ENCODE data around the gene CAPSL. TPM values are rescaled to one million over a fixed set of nuclear protein-coding genes. Genes with fewer than 3 reads are reported as not detected.

Gene CAPSL
- total and polyA plus RNA-seq, 9 of the 15 experiments (the other 6 are each of a cell fraction or from before 2014, with no cell fraction given): not detected

GRCh38 chr5:35855187-35855586, 83.2 kb downstream of the CAPSL start:
- no peak overlapping the region for H3K27ac ChIP-seq (ENCODE audit: extremely low read depth, low read depth, low read length)
- H3K9me3 ChIP-seq (replicated peaks; ENCODE audit: control insufficient read depth, insufficient read depth, low read depth, low read length): no peaks in the 10 kb centered on the region
- no peak overlapping the region for H2AFZ ChIP-seq (ENCODE audit: low read depth, low read length)
- intact Hi-C loops (cut with micrococcal nuclease) (no loop called here), in situ Hi-C loops (cut with MboI) (no loop called here)
- H3K4me3 ChIP-seq: no peak overlapping the region
- no peaks in the 10 kb centered on the region for H3K9me1 ChIP-seq (ENCODE audit: control insufficient read depth, insufficient read depth, low read length)
- CTCF ChIA-PET (ENCODE audit: low intra/inter-chr PET ratio): no interaction called here
- no peak overlapping the region for H3K9ac ChIP-seq (ENCODE audit: insufficient read depth in 1 of 2, low read depth in 2 of 2, low read length in 2 of 2)
- H3K4me1 ChIP-seq (replicated peaks in 1 of 2; ENCODE audit: control insufficient read depth in 2 of 2, insufficient read depth in 2 of 2, low read length in 2 of 2): no peaks in the 10 kb centered on the region
- FAIRE-seq (no peak), DNase-seq (ENCODE audit: extremely low read depth in 1 of 4, low spot score in 3 of 4) (no peak), ATAC-seq (no peak)
- WGBS (ENCODE audit: insufficient coverage, low coverage, missing lambda C conversion rate): 0% methylated on average over 1 of the region's 1 CpG
- no peak overlapping the region for H3K4me2 ChIP-seq (ENCODE audit: insufficient read depth, low read length)
- BruUV-seq (replicated peaks): no TSS peak
- no peaks in the 10 kb centered on the region for H3K36me3 ChIP-seq (ENCODE audit: control insufficient read depth, insufficient read depth, low read length)
- no peaks in the 10 kb centered on the region for H3K79me2 ChIP-seq (ENCODE audit: control insufficient read depth, insufficient read depth, low read length)
- no peaks in the 10 kb centered on the region for H3K27me3 ChIP-seq (ENCODE audit: control insufficient read depth in 2 of 2, insufficient read depth in 2 of 2, low read length in 2 of 2)
- TF ChIP-seq BMI1 (IDR thresholded peaks at IDR 0.05; ENCODE audit: low read length) (no peak), KHSRP (IDR thresholded peaks at IDR 0.05) (no peak), JUND (IDR thresholded peaks at IDR 0.05; ENCODE audit: borderline replicate concordance, low read depth, low read length) (no peak), JUND (tag; IDR thresholded peaks at IDR 0.05; ENCODE audit: borderline replicate concordance, low read depth, low read length) (no peak), ZKSCAN3 (CRISPR knock-in tag; IDR thresholded peaks at IDR 0.05) (no peak), PTTG1 (tag; IDR thresholded peaks at IDR 0.05; ENCODE audit: low read depth) (no peak)
- TF ChIP-seq, protein P1, sequence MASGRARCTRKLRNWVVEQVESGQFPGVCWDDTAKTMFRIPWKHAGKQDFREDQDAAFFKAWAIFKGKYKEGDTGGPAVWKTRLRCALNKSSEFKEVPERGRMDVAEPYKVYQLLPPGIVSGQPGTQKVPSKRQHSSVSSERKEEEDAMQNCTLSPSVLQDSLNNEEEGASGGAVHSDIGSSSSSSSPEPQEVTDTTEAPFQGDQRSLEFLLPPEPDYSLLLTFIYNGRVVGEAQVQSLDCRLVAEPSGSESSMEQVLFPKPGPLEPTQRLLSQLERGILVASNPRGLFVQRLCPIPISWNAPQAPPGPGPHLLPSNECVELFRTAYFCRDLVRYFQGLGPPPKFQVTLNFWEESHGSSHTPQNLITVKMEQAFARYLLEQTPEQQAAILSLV (tag; IDR thresholded peaks at IDR 0.05): no peak
- TF ChIP-seq, protein P2, sequence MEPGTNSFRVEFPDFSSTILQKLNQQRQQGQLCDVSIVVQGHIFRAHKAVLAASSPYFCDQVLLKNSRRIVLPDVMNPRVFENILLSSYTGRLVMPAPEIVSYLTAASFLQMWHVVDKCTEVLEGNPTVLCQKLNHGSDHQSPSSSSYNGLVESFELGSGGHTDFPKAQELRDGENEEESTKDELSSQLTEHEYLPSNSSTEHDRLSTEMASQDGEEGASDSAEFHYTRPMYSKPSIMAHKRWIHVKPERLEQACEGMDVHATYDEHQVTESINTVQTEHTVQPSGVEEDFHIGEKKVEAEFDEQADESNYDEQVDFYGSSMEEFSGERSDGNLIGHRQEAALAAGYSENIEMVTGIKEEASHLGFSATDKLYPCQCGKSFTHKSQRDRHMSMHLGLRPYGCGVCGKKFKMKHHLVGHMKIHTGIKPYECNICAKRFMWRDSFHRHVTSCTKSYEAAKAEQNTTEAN (CRISPR knock-in tag; IDR thresholded peaks at IDR 0.05): no peak
- TF ChIP-seq, protein P3, sequence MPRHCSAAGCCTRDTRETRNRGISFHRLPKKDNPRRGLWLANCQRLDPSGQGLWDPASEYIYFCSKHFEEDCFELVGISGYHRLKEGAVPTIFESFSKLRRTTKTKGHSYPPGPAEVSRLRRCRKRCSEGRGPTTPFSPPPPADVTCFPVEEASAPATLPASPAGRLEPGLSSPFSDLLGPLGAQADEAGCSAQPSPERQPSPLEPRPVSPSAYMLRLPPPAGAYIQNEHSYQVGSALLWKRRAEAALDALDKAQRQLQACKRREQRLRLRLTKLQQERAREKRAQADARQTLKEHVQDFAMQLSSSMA (CRISPR knock-in tag; IDR thresholded peaks at IDR 0.05): no peak
- H4K20me1 ChIP-seq (replicated peaks; ENCODE audit: control insufficient read depth, insufficient read depth, low read length): no peaks in the 10 kb centered on the region
- POLR2A ChIA-PET: interaction anchor here (0.7 to 1.0 kb wide), 2 partner anchors 8 to 493 kb away, joined by 3 read pairs; no protein-coding TSS in a partner anchor

Small RNA genes lying within 50 kb of the gene (small RNA-seq; reads per million reads assigned to genes)
- gene AC112204.1: not detected

Other genes starting within 250 kb of the CAPSL start
- gene IL7R, start 81.7 kb downstream of the CAPSL start, total RNA-seq (2014; rRNA removed): not detected in 2 replicates
- gene IL7R, start 81.7 kb downstream of the CAPSL start, total RNA-seq (2014; rRNA removed; fragmentation: Illumina TruSeq; extraction: Trizol): 0.07 TPM in 1 of 2 replicates, not detected in the other
- gene IL7R, start 81.7 kb downstream of the CAPSL start, total RNA-seq (2015; rRNA removed; fragmentation: Illumina TruSeq; extraction: Trizol): 0.04 TPM in 1 of 2 replicates, not detected in the other
- 0.98 and 1.1 TPM in 2 replicates for gene IL7R, start 81.7 kb downstream of the CAPSL start, total RNA-seq (2021)
- 0.14 TPM in 1 of 2 replicates, not detected in the other for gene IL7R, start 81.7 kb downstream of the CAPSL start, polyA plus RNA-seq (2011; rRNA removed)
- gene IL7R, start 81.7 kb downstream of the CAPSL start, polyA plus RNA-seq (2014; fragmentation: Illumina TruSeq; extraction: Trizol): 0.03 and 0.04 TPM in 2 replicates
- gene IL7R, start 81.7 kb downstream of the CAPSL start, polyA plus RNA-seq (2014; fragmentation: Nextera tagmentation; extraction: Ambion mirVana): under 1 TPM in 1 of 2 experiments, not detected in 1; 0.11 TPM
- 0.03 TPM in 1 of 2 replicates, not detected in the other for gene IL7R, start 81.7 kb downstream of the CAPSL start, polyA plus RNA-seq (2014; rRNA removed)
- gene UGT3A1, start 52.8 kb upstream of the CAPSL start, total RNA-seq (2014; rRNA removed): not detected in 2 replicates
- not detected in 2 replicates for gene UGT3A1, start 52.8 kb upstream of the CAPSL start, total RNA-seq (2014; rRNA removed; fragmentation: Illumina TruSeq; extraction: Trizol)
- gene UGT3A1, start 52.8 kb upstream of the CAPSL start, total RNA-seq (2015; rRNA removed; fragmentation: Illumina TruSeq; extraction: Trizol): not detected in 2 replicates
- gene UGT3A1, start 52.8 kb upstream of the CAPSL start, total RNA-seq (2021): not detected in 2 replicates
- not detected in 2 replicates for gene UGT3A1, start 52.8 kb upstream of the CAPSL start, polyA plus RNA-seq (2011; rRNA removed)
- not detected in 2 replicates for gene UGT3A1, start 52.8 kb upstream of the CAPSL start, polyA plus RNA-seq (2014; fragmentation: Illumina TruSeq; extraction: Trizol)
- gene UGT3A1, start 52.8 kb upstream of the CAPSL start, polyA plus RNA-seq (2014; fragmentation: Nextera tagmentation; extraction: Ambion mirVana): not detected
- gene UGT3A1, start 52.8 kb upstream of the CAPSL start, polyA plus RNA-seq (2014; rRNA removed): not detected in 2 replicates
- gene UGT3A2, start 128.3 kb upstream of the CAPSL start, total RNA-seq (2014; rRNA removed): not detected in 2 replicates
- not detected in 2 replicates for gene UGT3A2, start 128.3 kb upstream of the CAPSL start, total RNA-seq (2014; rRNA removed; fragmentation: Illumina TruSeq; extraction: Trizol)
- gene UGT3A2, start 128.3 kb upstream of the CAPSL start, total RNA-seq (2015; rRNA removed; fragmentation: Illumina TruSeq; extraction: Trizol): not detected in 2 replicates
- gene UGT3A2, start 128.3 kb upstream of the CAPSL start, total RNA-seq (2021): not detected in 2 replicates
- gene UGT3A2, start 128.3 kb upstream of the CAPSL start, polyA plus RNA-seq (2011; rRNA removed): not detected in 2 replicates
- not detected in 2 replicates for gene UGT3A2, start 128.3 kb upstream of the CAPSL start, polyA plus RNA-seq (2014; fragmentation: Illumina TruSeq; extraction: Trizol)
- not detected for gene UGT3A2, start 128.3 kb upstream of the CAPSL start, polyA plus RNA-seq (2014; fragmentation: Nextera tagmentation; extraction: Ambion mirVana)
- not detected in 2 replicates for gene UGT3A2, start 128.3 kb upstream of the CAPSL start, polyA plus RNA-seq (2014; rRNA removed)
- 10.9 and 24.2 TPM in 2 replicates for gene LMBRD2, start 213.3 kb upstream of the CAPSL start, total RNA-seq (2014; rRNA removed)
- 13.4 and 18.0 TPM in 2 replicates for gene LMBRD2, start 213.3 kb upstream of the CAPSL start, total RNA-seq (2014; rRNA removed; fragmentation: Illumina TruSeq; extraction: Trizol)
- 10.5 and 11.8 TPM in 2 replicates for gene LMBRD2, start 213.3 kb upstream of the CAPSL start, total RNA-seq (2015; rRNA removed; fragmentation: Illumina TruSeq; extraction: Trizol)
- 9.7 and 10.1 TPM in 2 replicates for gene LMBRD2, start 213.3 kb upstream of the CAPSL start, total RNA-seq (2021)
- gene LMBRD2, start 213.3 kb upstream of the CAPSL start, polyA plus RNA-seq (2011; rRNA removed): 11.7 and 13.3 TPM in 2 replicates
- gene LMBRD2, start 213.3 kb upstream of the CAPSL start, polyA plus RNA-seq (2014; fragmentation: Illumina TruSeq; extraction: Trizol): 6.6 and 10.3 TPM in 2 replicates
- gene LMBRD2, start 213.3 kb upstream of the CAPSL start, polyA plus RNA-seq (2014; fragmentation: Nextera tagmentation; extraction: Ambion mirVana): 1 to 10 TPM; 2.1 to 3.3 TPM
- 7.5 and 10.6 TPM in 2 replicates for gene LMBRD2, start 213.3 kb upstream of the CAPSL start, polyA plus RNA-seq (2014; rRNA removed)
- gene SKP2, start 213.5 kb upstream of the CAPSL start, total RNA-seq (2014; rRNA removed): 48.4 and 65.3 TPM in 2 replicates
- gene SKP2, start 213.5 kb upstream of the CAPSL start, total RNA-seq (2014; rRNA removed; fragmentation: Illumina TruSeq; extraction: Trizol): 77.3 and 80.8 TPM in 2 replicates
- gene SKP2, start 213.5 kb upstream of the CAPSL start, total RNA-seq (2015; rRNA removed; fragmentation: Illumina TruSeq; extraction: Trizol): 91.4 and 97.5 TPM in 2 replicates
- 88.6 and 103 TPM in 2 replicates for gene SKP2, start 213.5 kb upstream of the CAPSL start, total RNA-seq (2021)
- gene SKP2, start 213.5 kb upstream of the CAPSL start, polyA plus RNA-seq (2011; rRNA removed): 81.4 and 84.4 TPM in 2 replicates
- gene SKP2, start 213.5 kb upstream of the CAPSL start, polyA plus RNA-seq (2014; fragmentation: Illumina TruSeq; extraction: Trizol): 62.3 and 85.4 TPM in 2 replicates
- gene SKP2, start 213.5 kb upstream of the CAPSL start, polyA plus RNA-seq (2014; fragmentation: Nextera tagmentation; extraction: Ambion mirVana): 10 to 100 TPM; 30.0 to 48.3 TPM
- 54.1 and 60.6 TPM in 2 replicates for gene SKP2, start 213.5 kb upstream of the CAPSL start, polyA plus RNA-seq (2014; rRNA removed)